ENCODE measurements around the gene POGLUT3. TPM values are rescaled to one million over a fixed set of nuclear protein-coding genes. Genes with fewer than 3 reads are reported as not detected.
A peak's percentile ranks its signal among the peaks of the same experiment; 100 is the strongest.

POGLUT3 gene
- total RNA-seq, 1 experiment from 2014 or later = 13.1 TPM

- no peaks in the 10 kb centered on the region for H3K9me3 ChIP-seq (ENCODE audit: control insufficient read depth, low read depth, low read length)
- Mint-ChIP-seq H3K27me3 (ENCODE audit: low read depth) (no peaks in the 10 kb centered on the region), H3K4me3 (no peak overlapping the region), H3K27ac (peak overlapping the region in 1 of 3 experiments; percentile 77; a peak in 2 of 7 replicates), H3K9me3 (peaks cover 4 to 8% of the 10 kb centered on the region in 2 experiments; a peak in 4 of 5 replicates), H3K36me3 (ENCODE audit: insufficient read depth in 1 of 3, low read depth in 3 of 3) (peaks cover 22 to 30% (median 27%) of the 10 kb centered on the region in 3 experiments), H3K4me1 (peaks cover 9 to 11% of the 10 kb centered on the region in 2 experiments; a peak in 3 of 4 replicates)
- H3K4me2 ChIP-seq (ENCODE audit: insufficient read depth, insufficient read length, low read length) = no peak overlapping the region
- H2AK5ac ChIP-seq (ENCODE audit: insufficient read length, low read length) = no peak overlapping the region
- H2BK5ac ChIP-seq (ENCODE audit: insufficient read length, low read length) = no peak overlapping the region
- H2AFZ ChIP-seq (ENCODE audit: low read length) = no peak overlapping the region
- no peak overlapping the region for H2BK20ac ChIP-seq (ENCODE audit: low read depth, low read length, poor library complexity, severe bottlenecking)
- no peaks in the 10 kb centered on the region for H4K20me1 ChIP-seq (ENCODE audit: control insufficient read depth, insufficient read depth, insufficient read length)
- no peaks in the 10 kb centered on the region for H3K27me3 ChIP-seq (ENCODE audit: insufficient read depth, low read length)
- H4K8ac ChIP-seq (replicated peaks; ENCODE audit: insufficient read length, low read depth, low read length) = no peak overlapping the region
- H3K4ac ChIP-seq (ENCODE audit: low read depth, low read length) = no peak overlapping the region
- WGBS (ENCODE audit: extremely low coverage, insufficient read length, low lambda C conversion rate) = no CpG with 5 or more reads among the region's 3 CpGs
- no peak overlapping the region for H3K9ac ChIP-seq (ENCODE audit: extremely low read depth, insufficient read length, low read length)
- H3T11ph ChIP-seq (ENCODE audit: low read length) = no peak overlapping the region
- H2BK120ac ChIP-seq (ENCODE audit: low read depth, low read length, poor library complexity, severe bottlenecking) = no peak overlapping the region
- no peaks in the 10 kb centered on the region for H3K4me1 ChIP-seq (ENCODE audit: insufficient read depth, low read length)
- H3K56ac ChIP-seq (ENCODE audit: insufficient read length, low read depth, low read length) = no peak overlapping the region
- TF ChIP-seq, protein P1, sequence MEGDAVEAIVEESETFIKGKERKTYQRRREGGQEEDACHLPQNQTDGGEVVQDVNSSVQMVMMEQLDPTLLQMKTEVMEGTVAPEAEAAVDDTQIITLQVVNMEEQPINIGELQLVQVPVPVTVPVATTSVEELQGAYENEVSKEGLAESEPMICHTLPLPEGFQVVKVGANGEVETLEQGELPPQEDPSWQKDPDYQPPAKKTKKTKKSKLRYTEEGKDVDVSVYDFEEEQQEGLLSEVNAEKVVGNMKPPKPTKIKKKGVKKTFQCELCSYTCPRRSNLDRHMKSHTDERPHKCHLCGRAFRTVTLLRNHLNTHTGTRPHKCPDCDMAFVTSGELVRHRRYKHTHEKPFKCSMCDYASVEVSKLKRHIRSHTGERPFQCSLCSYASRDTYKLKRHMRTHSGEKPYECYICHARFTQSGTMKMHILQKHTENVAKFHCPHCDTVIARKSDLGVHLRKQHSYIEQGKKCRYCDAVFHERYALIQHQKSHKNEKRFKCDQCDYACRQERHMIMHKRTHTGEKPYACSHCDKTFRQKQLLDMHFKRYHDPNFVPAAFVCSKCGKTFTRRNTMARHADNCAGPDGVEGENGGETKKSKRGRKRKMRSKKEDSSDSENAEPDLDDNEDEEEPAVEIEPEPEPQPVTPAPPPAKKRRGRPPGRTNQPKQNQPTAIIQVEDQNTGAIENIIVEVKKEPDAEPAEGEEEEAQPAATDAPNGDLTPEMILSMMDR (conservative IDR thresholded peaks at IDR 0.05) = no peak
- no peaks in the 10 kb centered on the region for H3K23me2 ChIP-seq (ENCODE audit: insufficient read length, low read depth, low read length, poor library complexity, severe bottlenecking)
- no peak overlapping the region for H4K91ac ChIP-seq (ENCODE audit: insufficient read length, low read depth, low read length)
- H3K18ac ChIP-seq (ENCODE audit: insufficient read length, low read depth, low read length) = no peak overlapping the region
- no peak overlapping the region for H2BK15ac ChIP-seq (ENCODE audit: low read depth, low read length)
- H3K79me1 ChIP-seq (ENCODE audit: insufficient read depth, low read depth, low read length, poor library complexity, severe bottlenecking) = no peaks in the 10 kb centered on the region
- no peaks in the 10 kb centered on the region; the same call in 1 of the 2 replicates for H3K79me2 ChIP-seq (ENCODE audit: insufficient read depth, low read length)
- no peak for DNase-seq
- no peak overlapping the region for H3K27ac ChIP-seq (ENCODE audit: insufficient read length, low read depth, low read length)
- no peak overlapping the region for H3K23ac ChIP-seq (ENCODE audit: insufficient read length, low read depth, low read length)
- no peak overlapping the region for H3K14ac ChIP-seq (ENCODE audit: insufficient read depth, low read length)
- H2BK12ac ChIP-seq (ENCODE audit: insufficient read length, low read depth, low read length) = no peak overlapping the region
- no peak overlapping the region for H4K5ac ChIP-seq (ENCODE audit: insufficient read length, low read depth, low read length)
Measured at GRCh38 chr11:108486828-108487227, 11.4 kb downstream of the POGLUT3 start.

Measured in H9 (cell line).